ENCODE data around the gene ZC3H6.

ZC3H6 gene

DNA sequence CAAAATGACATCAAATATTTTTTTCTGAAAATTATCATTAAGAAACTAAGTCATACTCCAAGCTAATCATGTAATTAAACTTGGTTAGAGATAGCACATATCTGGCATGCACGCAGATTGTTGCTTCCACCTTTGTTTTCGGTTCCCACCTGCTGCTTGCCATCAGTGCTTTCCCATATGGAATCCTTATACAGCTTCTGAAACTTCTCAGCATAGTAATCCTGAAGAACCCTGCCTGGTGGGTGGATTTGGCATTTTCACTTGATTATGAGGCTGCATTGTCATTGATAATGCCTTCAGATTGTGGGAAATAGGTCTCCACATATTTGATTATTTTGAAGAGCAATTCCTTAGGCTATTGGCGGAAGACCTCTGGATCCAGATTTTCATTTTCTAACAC is 47.5 kb downstream of the ZC3H6 start:
- Mint-ChIP-seq H3K9me3 (peaks cover 8% of the 10 kb centered on the region), H3K4me3 (no peak overlapping the region), H3K4me1 (peaks cover 9% of the 10 kb centered on the region), H3K27me3 (ENCODE audit: low read depth) (no peaks in the 10 kb centered on the region), H3K27ac (no peak overlapping the region), H3K36me3 (ENCODE audit: low read depth) (peaks cover 50% of the 10 kb centered on the region)
- TF ChIP-seq, protein P1, sequence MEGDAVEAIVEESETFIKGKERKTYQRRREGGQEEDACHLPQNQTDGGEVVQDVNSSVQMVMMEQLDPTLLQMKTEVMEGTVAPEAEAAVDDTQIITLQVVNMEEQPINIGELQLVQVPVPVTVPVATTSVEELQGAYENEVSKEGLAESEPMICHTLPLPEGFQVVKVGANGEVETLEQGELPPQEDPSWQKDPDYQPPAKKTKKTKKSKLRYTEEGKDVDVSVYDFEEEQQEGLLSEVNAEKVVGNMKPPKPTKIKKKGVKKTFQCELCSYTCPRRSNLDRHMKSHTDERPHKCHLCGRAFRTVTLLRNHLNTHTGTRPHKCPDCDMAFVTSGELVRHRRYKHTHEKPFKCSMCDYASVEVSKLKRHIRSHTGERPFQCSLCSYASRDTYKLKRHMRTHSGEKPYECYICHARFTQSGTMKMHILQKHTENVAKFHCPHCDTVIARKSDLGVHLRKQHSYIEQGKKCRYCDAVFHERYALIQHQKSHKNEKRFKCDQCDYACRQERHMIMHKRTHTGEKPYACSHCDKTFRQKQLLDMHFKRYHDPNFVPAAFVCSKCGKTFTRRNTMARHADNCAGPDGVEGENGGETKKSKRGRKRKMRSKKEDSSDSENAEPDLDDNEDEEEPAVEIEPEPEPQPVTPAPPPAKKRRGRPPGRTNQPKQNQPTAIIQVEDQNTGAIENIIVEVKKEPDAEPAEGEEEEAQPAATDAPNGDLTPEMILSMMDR (IDR thresholded peaks at IDR 0.05; ENCODE audit: unreplicated experiment in 3 of 3), result no peak

DNA sequence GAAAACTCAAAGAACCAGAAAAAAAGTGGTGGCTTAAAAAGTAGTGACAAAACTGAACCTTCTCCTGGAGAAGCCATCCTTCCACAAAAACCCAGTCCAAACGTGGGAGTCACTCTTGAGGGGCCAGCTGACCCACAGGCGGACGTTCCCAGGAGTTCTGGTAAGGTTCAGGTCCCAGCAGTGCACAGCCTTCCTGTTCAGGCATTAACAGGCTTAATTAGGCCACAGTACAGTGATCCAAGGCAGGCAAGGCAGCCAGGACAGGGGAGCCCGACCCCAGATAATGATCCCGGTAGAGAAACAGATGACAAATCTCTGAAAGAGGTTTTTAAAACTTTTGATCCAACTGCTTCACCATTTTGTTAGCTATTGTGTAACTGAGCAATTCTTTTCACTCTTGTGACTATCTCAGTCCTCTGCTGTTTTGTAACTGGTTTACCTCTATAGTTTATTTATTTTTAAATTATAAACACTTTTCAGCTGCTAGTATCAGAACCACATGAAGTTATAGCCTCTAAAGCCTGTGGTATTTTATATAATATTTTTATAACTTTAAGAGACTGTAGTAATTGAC is 56.8 kb downstream of the ZC3H6 start:
- Mint-ChIP-seq H3K36me3 (ENCODE audit: low read depth) (peaks cover 44% of the 10 kb centered on the region), H3K4me1 (no peaks in the 10 kb centered on the region), H3K4me3 (no peak overlapping the region), H3K9me3 (peaks cover 7% of the 10 kb centered on the region), H3K27ac (no peak overlapping the region), H3K27me3 (ENCODE audit: low read depth) (no peaks in the 10 kb centered on the region)
- TF ChIP-seq, protein P1 (IDR thresholded peaks at IDR 0.05; ENCODE audit: unreplicated experiment in 3 of 3), result no peak

DNA sequence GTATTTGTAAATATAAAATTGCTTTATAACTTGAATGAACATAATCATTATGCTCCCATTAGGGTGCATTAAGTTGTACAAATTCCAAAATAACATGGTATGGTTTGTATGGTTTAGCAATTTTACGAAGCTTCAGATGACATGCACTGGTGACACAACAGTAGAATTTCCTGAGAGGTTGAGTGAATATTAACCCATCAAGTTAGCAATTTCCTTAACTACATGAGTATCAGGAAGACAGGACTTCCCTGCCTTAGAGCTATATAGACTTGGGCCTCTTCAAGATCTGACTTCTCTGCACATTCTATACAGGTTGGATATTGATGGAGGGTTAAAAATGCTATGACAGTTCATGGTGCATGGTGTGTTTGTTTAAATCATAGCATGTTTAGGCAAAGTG is 60.2 kb downstream of the ZC3H6 start:
- H3K4me3 Mint-ChIP-seq, result no peak overlapping the region
- H3K9me3 Mint-ChIP-seq, result no peaks in the 10 kb centered on the region
- peaks cover 17% of the 10 kb centered on the region for H3K36me3 Mint-ChIP-seq (ENCODE audit: low read depth)
- H3K27me3 Mint-ChIP-seq (ENCODE audit: low read depth), result no peaks in the 10 kb centered on the region
- peaks cover 14% of the 10 kb centered on the region for H3K4me1 Mint-ChIP-seq
- H3K27ac Mint-ChIP-seq, result peak overlapping the region in 2 of 3 experiments; percentile 10 to 11
- TF ChIP-seq, protein P1 (IDR thresholded peaks at IDR 0.05; ENCODE audit: unreplicated experiment in 3 of 3), result no peak

DNA sequence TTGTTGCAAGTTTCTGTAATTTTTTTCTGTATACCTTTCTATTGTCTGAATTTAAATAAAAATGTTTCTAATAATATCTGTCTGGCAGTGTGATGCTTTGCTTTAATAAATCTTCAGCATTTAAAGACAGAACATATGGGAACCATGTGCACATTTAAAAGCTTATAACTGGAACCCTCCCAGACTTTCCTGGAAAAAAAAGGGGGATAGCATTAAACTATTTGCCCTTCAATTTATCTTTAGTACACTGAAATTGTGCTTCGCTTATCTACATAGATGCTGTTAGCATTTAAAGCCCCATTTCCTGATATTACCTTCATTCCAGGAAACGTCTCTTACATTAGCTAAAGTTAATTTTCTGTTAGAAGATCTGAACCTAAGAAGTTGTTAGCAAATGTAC is 64.6 kb downstream of the ZC3H6 start:
- no peaks in the 10 kb centered on the region for H3K9me3 Mint-ChIP-seq
- no peak overlapping the region for H3K4me3 Mint-ChIP-seq
- H3K27me3 Mint-ChIP-seq (ENCODE audit: low read depth), result peaks cover 6% of the 10 kb centered on the region
- H3K4me1 Mint-ChIP-seq, result peaks cover 14% of the 10 kb centered on the region
- peak overlapping the region; percentile 32 to 83 (median 54) for H3K27ac Mint-ChIP-seq
- no peaks in the 10 kb centered on the region for H3K36me3 Mint-ChIP-seq (ENCODE audit: low read depth)
- TF ChIP-seq, protein P1 (IDR thresholded peaks at IDR 0.05; ENCODE audit: unreplicated experiment in 3 of 3), result no peak

DNA sequence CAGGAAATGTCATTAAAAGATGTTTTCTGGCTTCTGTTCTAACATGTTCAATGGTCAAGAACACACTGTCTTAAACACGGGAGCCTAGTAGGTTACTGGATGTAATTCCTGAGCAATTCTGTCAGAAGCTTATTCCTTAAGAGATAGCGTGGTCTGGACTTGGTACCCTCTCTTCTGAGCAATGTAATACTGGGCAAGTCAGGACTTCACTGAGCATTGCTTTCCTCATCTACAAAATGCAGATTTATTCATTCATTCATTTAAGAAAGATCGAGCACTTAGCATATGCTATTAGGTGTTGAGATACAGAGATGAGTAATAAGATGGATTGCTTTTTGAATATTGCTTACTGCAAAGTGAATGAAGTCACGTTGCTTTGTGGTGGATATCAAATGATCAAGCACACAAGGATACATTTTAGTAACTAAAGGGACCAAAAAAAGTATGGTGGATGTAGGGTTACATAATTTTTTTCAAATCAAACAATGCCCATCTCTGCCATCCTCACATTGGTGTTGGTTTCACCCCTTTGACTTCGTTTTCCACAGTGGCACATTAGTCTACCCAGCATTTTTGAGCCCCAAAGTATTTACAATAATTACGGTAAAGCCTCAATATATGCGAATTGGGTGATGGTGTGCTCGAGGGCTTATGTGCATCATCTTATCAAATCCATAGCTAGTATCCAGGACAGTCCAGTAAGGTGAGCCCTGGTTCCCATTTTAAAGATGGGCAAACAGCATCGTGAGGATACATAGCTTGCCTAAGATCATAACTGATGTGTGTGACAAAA is 65.3 kb downstream of the ZC3H6 start:
- Mint-ChIP-seq H3K27me3 (ENCODE audit: low read depth) (peaks cover 12% of the 10 kb centered on the region), H3K36me3 (ENCODE audit: low read depth) (no peaks in the 10 kb centered on the region), H3K27ac (peak overlapping the region; percentile 32 to 83 (median 54)), H3K9me3 (no peaks in the 10 kb centered on the region), H3K4me3 (no peak overlapping the region), H3K4me1 (peaks cover 14% of the 10 kb centered on the region)
- TF ChIP-seq, protein P1 (IDR thresholded peaks at IDR 0.05; ENCODE audit: unreplicated experiment in 3 of 3), result no peak

Measured in nephron (organoid).